Esophagus squamous epithelium (tissue), 5 donors: Measurements from ENCODE around the gene CADM1. TPM values are rescaled to one million over a fixed set of nuclear protein-coding genes. Genes with fewer than 3 reads are reported as not detected.

ENCODE experiments used
- DNase-seq: peaks from one replicate; lab custom pipeline; 2025; lab: John Stamatoyannopoulos, UW
- H3K27ac ChIP-seq, 4 donors: fragments of 200-600 bp; sonication (generic); one replicate each; pipeline ENCODE4 v1.5.1; 2016 to 2019; ENCODE audit warnings: mild to moderate bottlenecking in 1 of 4
- H3K27me3 ChIP-seq, 4 donors: fragments of 200-600 bp; sonication (generic); 1 replicate in 3 of 4; 2 replicates in 1 of 4; pipeline versions ENCODE4 v1.5.1 to v1.6.0; 2017 to 2021; ENCODE audit warnings: antibody characterized with exemption in 1 of 4
- H3K36me3 ChIP-seq, 3 donors: fragments of 200-600 bp; sonication (generic); one replicate each; pipeline ENCODE4 v1.5.1; 2016 to 2019
- H3K4me1 ChIP-seq, 3 donors: fragments of 200-600 bp; sonication (generic); one replicate each; pipeline ENCODE4 v1.5.1; 2017 to 2019
- H3K4me3 ChIP-seq, 4 donors: fragments of 200-600 bp; sonication (generic); 1 replicate in 3 of 4; 2 replicates in 1 of 4; pipeline ENCODE4 v1.5.1; 2016 to 2019; ENCODE audit warnings: mild to moderate bottlenecking in 2 of 4, moderate library complexity in 1 of 4
- H3K9me3 ChIP-seq, 3 donors: fragments of 200-600 bp; sonication (generic); one replicate each; pipeline ENCODE4 v1.5.1; 2016 to 2019
- CTCF ChIP-seq, 6 experiments: fragments of 450-650 bp in 4 of 6; fragments of 200-600 bp in 2 of 6; sonication (generic) in 2 of 6; IDR thresholded peaks; one replicate each; pipeline ENCODE4 v1.5.1; 2016 to 2019; ENCODE audit warnings: antibody characterized with exemption in 6 of 6, mild to moderate bottlenecking in 4 of 6, moderate library complexity in 4 of 6
- POLR2A ChIP-seq, 4 donors: fragments of 450-650 bp; IDR thresholded peaks; one replicate each; pipeline ENCODE4 v1.6.1; 2017; ENCODE audit warnings: antibody characterized with exemption in 4 of 4, mild to moderate bottlenecking in 4 of 4, moderate library complexity in 3 of 4
- WGBS, 2 donors: methylation state at CpG; one replicate each; pipeline ENCODE4 v1.1.5; 2018; 5-methylcytosine and 5-hydroxymethylcytosine counted together
- intact Hi-C: fragments of 100-400 bp; cut with DNase I; formaldehyde crosslinking; loops from one replicate; pipeline ENCODE4 v1.15.0; 2022
- total RNA-seq, 4 donors: library from RNA; depleted of rRNA; stranded (reverse); fragments of >200 nt; gene quantifications; one replicate each; pipeline ENCODE4 v1.1.0, GENCODE V29; 2016
- donor health status: DM: yes; HTN: yes; CAD: no.

The CADM1 gene
- total RNA-seq, 4 donors from 2014 or later: 1.7 to 15.1 (median 8.3) TPM

GRCh38 chr11:115208808-115209259 lies 295.4 kb downstream of the CADM1 start:
- Histone ChIP-seq H3K36me3 (no peaks in the 10 kb centered on the region), H3K4me3 (no peak overlapping the region), H3K27me3 (no peaks in the 10 kb centered on the region), H3K4me1 (no peaks in the 10 kb centered on the region), H3K9me3 (no peaks in the 10 kb centered on the region), H3K27ac (no peak overlapping the region)
- no peak for DNase-seq
- WGBS, 2 donors: 84 to 86% methylated on average over 3 of the region's 3 CpGs
- intact Hi-C loops: no loop called here
- no peak for TF ChIP-seq POLR2A (IDR thresholded peaks at IDR 0.05)
- TF ChIP-seq CTCF (IDR thresholded peaks at IDR 0.05): no peak

GRCh38 chr11:115207916-115208315 lies 296.3 kb downstream of the CADM1 start:
- WGBS, 2 donors: 88 to 97% methylated on average over 1 of the region's 1 CpG
- Histone ChIP-seq H3K27ac (no peak overlapping the region), H3K27me3 (no peaks in the 10 kb centered on the region), H3K4me1 (no peaks in the 10 kb centered on the region), H3K9me3 (no peaks in the 10 kb centered on the region), H3K4me3 (no peak overlapping the region), H3K36me3 (no peaks in the 10 kb centered on the region)
- TF ChIP-seq CTCF (IDR thresholded peaks at IDR 0.05) (no peak), POLR2A (IDR thresholded peaks at IDR 0.05) (no peak)
- DNase-seq: no peak
- intact Hi-C loops: no loop called here

- intact Hi-C loops: no loop called here
- Histone ChIP-seq H3K4me3 (no peak overlapping the region), H3K27ac (no peak overlapping the region), H3K9me3 (no peaks in the 10 kb centered on the region), H3K27me3 (no peaks in the 10 kb centered on the region), H3K4me1 (no peaks in the 10 kb centered on the region), H3K36me3 (no peaks in the 10 kb centered on the region)
- TF ChIP-seq CTCF (IDR thresholded peaks at IDR 0.05) (no peak), POLR2A (IDR thresholded peaks at IDR 0.05) (no peak)
- no peak for DNase-seq
- WGBS, 2 donors: 51 to 60% methylated on average over 4 of the region's 4 CpGs
Measured at GRCh38 chr11:115207166-115207591, 297.0 kb downstream of the CADM1 start.

GRCh38 chr11:115206365-115207022 lies 297.7 kb downstream of the CADM1 start:
- TF ChIP-seq POLR2A (IDR thresholded peaks at IDR 0.05) (no peak), CTCF (IDR thresholded peaks at IDR 0.05) (no peak)
- 76 to 78% methylated on average over 6 to 7 of the region's 7 CpGs for WGBS, 2 donors
- Histone ChIP-seq H3K27ac (no peak overlapping the region), H3K4me1 (no peaks in the 10 kb centered on the region), H3K27me3 (no peaks in the 10 kb centered on the region), H3K4me3 (no peak overlapping the region), H3K36me3 (no peaks in the 10 kb centered on the region), H3K9me3 (no peaks in the 10 kb centered on the region)
- intact Hi-C loops: no loop called here
- DNase-seq: no peak

- no peak for DNase-seq
- no peaks in the 10 kb centered on the region for H3K27me3 ChIP-seq
- intact Hi-C loops: no loop called here
- H3K36me3 ChIP-seq: no peaks in the 10 kb centered on the region
- no peak for TF ChIP-seq CTCF (IDR thresholded peaks at IDR 0.05)
- no peak for TF ChIP-seq POLR2A (IDR thresholded peaks at IDR 0.05)
- H3K4me3 ChIP-seq: no peak overlapping the region
- no peaks in the 10 kb centered on the region for H3K9me3 ChIP-seq
- no peak overlapping the region for H3K27ac ChIP-seq
- WGBS, 2 donors: 27 to 42% methylated on average over 2 of the region's 2 CpGs
- H3K4me1 ChIP-seq: no peaks in the 10 kb centered on the region
Measured at GRCh38 chr11:115202900-115203552, 301.2 kb downstream of the CADM1 start.
